BLaER1 treated with 17β-estradiol and CSF1 and Interleukin-3, amounts not matched to agents 10 nM and 100 nM (cell line): Measurements from ENCODE around the gene TIGAR.

Experiments used
- H3K27ac ChIP-seq, 11 experiments: shearing (Covaris generic); formaldehyde crosslinking; 2 replicates each; pipeline ENCODE4 v1.8.1; 2022
- H3K27me3 ChIP-seq, 11 experiments: shearing (Covaris generic); formaldehyde crosslinking; 2 replicates each; pipeline ENCODE4 v1.8.1; 2022
- H3K36me3 ChIP-seq, 11 experiments: shearing (Covaris generic); formaldehyde crosslinking; 2 replicates each; pipeline ENCODE4 v1.8.1; 2022
- H3K4me1 ChIP-seq, 10 experiments: shearing (Covaris generic); formaldehyde crosslinking; 2 replicates each; pipeline ENCODE4 v1.8.1; 2022
- H3K4me2 ChIP-seq, 11 experiments: shearing (Covaris generic); formaldehyde crosslinking; 2 replicates each; pipeline ENCODE4 v1.8.1; 2022
- H3K4me3 ChIP-seq, 10 experiments: shearing (Covaris generic); formaldehyde crosslinking; 2 replicates each; pipeline ENCODE4 v1.8.1; 2022
- H3K9ac ChIP-seq, 11 experiments: shearing (Covaris generic); formaldehyde crosslinking; 2 replicates each; pipeline ENCODE4 v1.8.1; 2022
- H3K9me3 ChIP-seq, 11 experiments: shearing (Covaris generic); formaldehyde crosslinking; replicated peaks in 1 of 11; 2 replicates each; pipeline ENCODE4 v1.8.1; 2022
- H4K20me1 ChIP-seq, 11 experiments: shearing (Covaris generic); formaldehyde crosslinking; 2 replicates each; pipeline ENCODE4 v1.8.1; 2022
- Cebpa-rat ChIP-seq, 11 experiments: shearing (Covaris generic); IDR thresholded peaks; 2 replicates each; pipeline ENCODE4 v1.8.1; 2022

TIGAR gene

GRCh38 chr12:4293966-4294505, 27.0 kb upstream of the TIGAR start:
- peaks cover 9 to 24% (median 14%) of the 10 kb centered on the region in 10 experiments for H3K4me1 ChIP-seq
- H3K27me3 ChIP-seq: no peaks in the 10 kb centered on the region
- no peak overlapping the region for H3K9ac ChIP-seq
- H3K27ac ChIP-seq: no peak overlapping the region
- no peaks in the 10 kb centered on the region; a peak in 1 of 22 replicates for H4K20me1 ChIP-seq
- H3K36me3 ChIP-seq: no peaks in the 10 kb centered on the region
- no peak overlapping the region for H3K4me2 ChIP-seq
- H3K4me3 ChIP-seq: no peak overlapping the region
- no peaks in the 10 kb centered on the region for H3K9me3 ChIP-seq
- no peak for TF ChIP-seq Cebpa-rat (IDR thresholded peaks at IDR 0.05)

DNA sequence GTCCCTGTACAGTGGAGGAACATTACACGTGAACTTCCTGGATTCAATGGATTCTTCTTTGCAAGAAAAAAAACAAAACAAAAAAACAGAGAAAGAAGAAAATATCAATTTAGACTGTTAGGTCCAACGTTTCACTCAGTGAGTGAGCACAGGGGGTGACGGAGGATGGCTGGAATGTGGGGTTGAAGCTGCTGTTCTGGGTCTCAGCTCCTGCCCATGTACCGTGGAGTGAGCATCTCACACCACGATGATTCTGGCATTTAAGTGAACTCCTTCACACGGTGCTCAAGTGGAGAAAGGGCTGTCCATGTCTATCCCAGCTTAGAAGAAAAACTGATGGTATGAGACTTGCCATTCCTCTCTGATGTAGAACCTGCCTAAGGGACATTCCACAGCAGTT, 24.3 kb upstream of the TIGAR start:
- H3K27me3 ChIP-seq: no peaks in the 10 kb centered on the region
- H3K4me3 ChIP-seq: no peak overlapping the region
- no peaks in the 10 kb centered on the region for H3K36me3 ChIP-seq
- peaks cover 0 to 3% (median 0%) of the 10 kb centered on the region in 10 experiments; a peak in 1 of 20 replicates for H3K4me1 ChIP-seq
- no peak for TF ChIP-seq Cebpa-rat (IDR thresholded peaks at IDR 0.05)
- no peaks in the 10 kb centered on the region for H3K9me3 ChIP-seq
- no peak overlapping the region for H3K9ac ChIP-seq
- H3K27ac ChIP-seq: no peak overlapping the region
- H4K20me1 ChIP-seq: no peaks in the 10 kb centered on the region; a peak in 1 of 22 replicates
- no peak overlapping the region for H3K4me2 ChIP-seq

- Histone ChIP-seq H3K36me3 (no peaks in the 10 kb centered on the region), H3K4me2 (no peak overlapping the region), H4K20me1 (no peaks in the 10 kb centered on the region), H3K27me3 (no peaks in the 10 kb centered on the region), H3K27ac (no peak overlapping the region), H3K9me3 (no peaks in the 10 kb centered on the region), H3K4me3 (no peak overlapping the region), H3K9ac (no peak overlapping the region), H3K4me1 (peaks cover 0 to 3% (median 0%) of the 10 kb centered on the region in 10 experiments; a peak in 1 of 20 replicates)
- no peak for TF ChIP-seq Cebpa-rat (IDR thresholded peaks at IDR 0.05)
Measured at GRCh38 chr12:4297617-4298016, 23.4 kb upstream of the TIGAR start.

GRCh38 chr12:4300883-4301282, 20.1 kb upstream of the TIGAR start:
- H3K4me3 ChIP-seq: no peak overlapping the region
- H3K36me3 ChIP-seq: no peaks in the 10 kb centered on the region
- no peak overlapping the region for H3K27ac ChIP-seq
- H3K4me2 ChIP-seq: no peak overlapping the region
- no peaks in the 10 kb centered on the region for H3K4me1 ChIP-seq
- no peak for TF ChIP-seq Cebpa-rat (IDR thresholded peaks at IDR 0.05)
- no peak overlapping the region for H3K9ac ChIP-seq
- H3K9me3 ChIP-seq: no peaks in the 10 kb centered on the region
- no peaks in the 10 kb centered on the region for H4K20me1 ChIP-seq
- H3K27me3 ChIP-seq: no peaks in the 10 kb centered on the region

DNA sequence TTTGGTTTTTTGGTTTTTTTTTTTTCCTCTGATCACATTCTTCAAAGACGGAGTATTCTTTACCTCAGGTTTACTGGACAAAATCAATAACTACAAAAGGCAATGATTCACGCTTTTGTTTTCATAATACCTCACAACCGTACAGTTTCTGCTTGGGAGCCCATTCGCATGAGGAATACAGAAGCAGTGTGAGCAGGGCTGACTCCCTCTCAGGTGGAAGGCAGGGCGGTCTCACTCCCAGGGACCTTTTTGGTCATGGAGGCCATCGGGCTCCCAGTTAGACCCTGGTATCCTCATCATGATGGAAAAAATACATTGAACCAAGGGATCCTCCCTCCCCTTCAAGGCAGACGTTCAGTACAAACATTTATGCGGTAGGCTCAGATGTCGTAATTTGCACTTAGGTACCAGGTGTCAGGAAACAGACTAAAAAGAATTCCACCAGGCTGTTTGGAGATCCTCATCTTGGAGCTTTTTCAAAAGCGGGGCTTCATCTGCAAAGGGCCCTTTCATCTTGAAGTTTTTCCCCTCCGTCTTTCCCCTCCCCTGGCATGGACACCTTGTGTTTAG, 19.0 kb upstream of the TIGAR start:
- Histone ChIP-seq H3K36me3 (no peaks in the 10 kb centered on the region), H3K4me3 (no peak overlapping the region)

DNA sequence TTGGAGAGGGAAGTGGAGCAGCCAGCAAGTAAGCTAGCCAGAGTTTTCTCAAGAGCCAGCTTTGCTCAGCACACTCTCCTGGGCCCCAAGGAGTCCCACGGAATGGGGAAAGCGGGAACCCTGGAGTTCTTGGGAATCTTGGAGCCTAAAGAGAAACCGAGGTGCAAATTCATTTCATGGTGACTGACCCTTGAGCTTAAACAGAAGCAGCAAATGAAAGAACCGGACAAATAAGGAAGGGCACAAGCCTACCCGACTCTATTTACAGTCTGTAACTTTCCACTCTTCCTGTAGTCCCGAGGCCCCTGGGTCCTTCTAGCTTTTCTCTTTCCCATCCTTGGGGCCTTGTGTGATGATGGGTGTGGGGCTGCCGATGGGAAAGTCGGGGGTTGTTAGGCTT, 18.1 kb upstream of the TIGAR start:
- no peaks in the 10 kb centered on the region for H4K20me1 ChIP-seq
- no peak overlapping the region for H3K27ac ChIP-seq
- H3K9me3 ChIP-seq: no peaks in the 10 kb centered on the region
- no peak overlapping the region for H3K9ac ChIP-seq
- TF ChIP-seq Cebpa-rat (IDR thresholded peaks at IDR 0.05): no peak
- no peak overlapping the region for H3K4me3 ChIP-seq
- H3K4me1 ChIP-seq: peaks cover 0 to 2% (median under 1%) of the 10 kb centered on the region in 10 experiments; a peak in 8 of 20 replicates
- H3K36me3 ChIP-seq: no peaks in the 10 kb centered on the region
- H3K4me2 ChIP-seq: no peak overlapping the region
- no peaks in the 10 kb centered on the region for H3K27me3 ChIP-seq

More for the DNA sequence above, 19.0 kb upstream of the TIGAR start:
- H3K9me3 ChIP-seq: no peaks in the 10 kb centered on the region
- no peaks in the 10 kb centered on the region for H4K20me1 ChIP-seq
- no peak overlapping the region for H3K9ac ChIP-seq
- no peak for TF ChIP-seq Cebpa-rat (IDR thresholded peaks at IDR 0.05)
- H3K27me3 ChIP-seq: no peaks in the 10 kb centered on the region
- H3K4me1 ChIP-seq: no peaks in the 10 kb centered on the region
- H3K4me2 ChIP-seq: no peak overlapping the region
- H3K27ac ChIP-seq: no peak overlapping the region

DNA sequence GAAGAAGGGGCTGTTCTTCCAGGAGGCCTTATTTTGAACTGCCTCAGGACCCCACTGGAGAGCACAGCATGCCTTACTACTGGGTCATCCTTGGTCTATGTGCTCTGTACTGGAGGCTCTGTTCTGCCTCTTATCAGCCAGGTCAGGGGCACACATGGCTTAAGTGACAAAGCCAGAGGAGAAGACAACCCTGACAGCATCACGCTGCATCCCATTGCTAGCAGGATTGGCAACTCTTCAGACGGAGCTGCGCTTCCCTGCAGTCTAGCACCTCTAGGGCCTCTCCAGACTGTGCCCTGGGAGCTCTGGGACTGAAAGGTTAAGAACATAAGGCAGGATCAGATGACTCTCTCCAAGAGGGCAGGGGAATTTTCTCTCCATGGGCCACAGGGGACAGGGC, 17.3 kb upstream of the TIGAR start:
- no peak overlapping the region for H3K27ac ChIP-seq
- peaks cover 0 to 9% (median 2%) of the 10 kb centered on the region in 10 experiments; a peak in 9 of 20 replicates for H3K4me1 ChIP-seq
- no peak overlapping the region for H3K4me2 ChIP-seq
- TF ChIP-seq Cebpa-rat (IDR thresholded peaks at IDR 0.05): no peak
- H4K20me1 ChIP-seq: no peaks in the 10 kb centered on the region
- no peak overlapping the region for H3K9ac ChIP-seq
- no peaks in the 10 kb centered on the region for H3K36me3 ChIP-seq
- H3K9me3 ChIP-seq: no peaks in the 10 kb centered on the region
- no peaks in the 10 kb centered on the region for H3K27me3 ChIP-seq
- no peak overlapping the region for H3K4me3 ChIP-seq

DNA sequence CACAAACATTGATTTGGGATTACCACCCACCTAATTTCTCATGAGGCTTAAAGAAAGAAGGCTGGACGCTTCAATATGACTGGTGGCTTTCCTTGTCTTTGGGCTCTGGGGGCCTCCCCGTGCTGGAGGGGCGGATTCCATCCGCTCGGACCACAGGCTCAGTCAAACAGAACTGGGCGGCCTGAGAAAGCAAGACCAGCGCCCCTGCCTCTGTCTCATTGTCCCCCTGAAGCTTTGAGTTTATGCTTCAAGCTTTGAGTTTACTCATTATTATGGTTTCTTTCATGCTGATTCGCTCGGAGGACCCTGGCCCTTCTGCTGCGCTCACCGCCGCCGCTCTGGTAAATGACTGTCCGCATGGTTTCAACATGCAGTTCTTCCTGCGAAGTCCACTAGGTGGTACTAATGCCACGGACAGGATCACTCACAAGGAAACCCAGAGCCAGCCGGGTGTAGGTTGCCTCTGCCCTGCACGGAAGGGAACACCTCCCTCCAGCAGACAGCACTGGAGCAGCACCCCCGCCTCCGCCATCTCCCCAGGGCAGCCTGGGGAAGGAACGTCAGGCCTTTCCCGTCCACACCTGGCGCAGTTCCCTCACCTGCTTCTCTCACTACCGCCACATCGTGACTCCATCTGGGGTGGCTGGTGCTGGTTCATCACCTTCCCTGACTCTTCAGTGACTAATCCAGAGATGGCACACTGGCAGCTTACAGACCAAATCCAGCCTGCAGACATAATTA, 13.2 kb upstream of the TIGAR start:
- no peak for TF ChIP-seq Cebpa-rat (IDR thresholded peaks at IDR 0.05)
- H3K27me3 ChIP-seq: no peaks in the 10 kb centered on the region
- H4K20me1 ChIP-seq: no peaks in the 10 kb centered on the region
- H3K27ac ChIP-seq: no peak overlapping the region
- H3K9me3 ChIP-seq: no peaks in the 10 kb centered on the region
- H3K4me2 ChIP-seq: peak overlapping the region in 4 of 11 experiments; percentile 1 to 37 (median 25); a peak in 6 of 22 replicates
- peaks cover 0 to 22% (median 10%) of the 10 kb centered on the region in 10 experiments; a peak in 12 of 20 replicates for H3K4me1 ChIP-seq
- no peak overlapping the region for H3K4me3 ChIP-seq
- H3K36me3 ChIP-seq: no peaks in the 10 kb centered on the region
- H3K9ac ChIP-seq: no peak overlapping the region

GRCh38 chr12:4308334-4308950, 12.6 kb upstream of the TIGAR start:
- no peak overlapping the region for H3K27ac ChIP-seq
- no peaks in the 10 kb centered on the region for H4K20me1 ChIP-seq
- no peaks in the 10 kb centered on the region for H3K36me3 ChIP-seq
- peaks cover 0 to 22% (median 10%) of the 10 kb centered on the region in 10 experiments; a peak in 12 of 20 replicates for H3K4me1 ChIP-seq
- no peak for TF ChIP-seq Cebpa-rat (IDR thresholded peaks at IDR 0.05)
- H3K27me3 ChIP-seq: no peaks in the 10 kb centered on the region
- H3K4me3 ChIP-seq: no peak overlapping the region
- H3K9ac ChIP-seq: no peak overlapping the region
- peak overlapping the region in 3 of 11 experiments; percentile 1 to 37 (median 32); a peak in 4 of 22 replicates for H3K4me2 ChIP-seq
- no peaks in the 10 kb centered on the region for H3K9me3 ChIP-seq
